HPDE6-E6E7 (cell line): ENCODE results near the gene OBI1.

Experiments
- DNase-seq: peaks from one replicate; pipeline ENCODE4 v3.0.0; 2011; ENCODE audit warnings: missing footprints; ENCODE audit errors: extremely low spot score

Gene OBI1, protein sequence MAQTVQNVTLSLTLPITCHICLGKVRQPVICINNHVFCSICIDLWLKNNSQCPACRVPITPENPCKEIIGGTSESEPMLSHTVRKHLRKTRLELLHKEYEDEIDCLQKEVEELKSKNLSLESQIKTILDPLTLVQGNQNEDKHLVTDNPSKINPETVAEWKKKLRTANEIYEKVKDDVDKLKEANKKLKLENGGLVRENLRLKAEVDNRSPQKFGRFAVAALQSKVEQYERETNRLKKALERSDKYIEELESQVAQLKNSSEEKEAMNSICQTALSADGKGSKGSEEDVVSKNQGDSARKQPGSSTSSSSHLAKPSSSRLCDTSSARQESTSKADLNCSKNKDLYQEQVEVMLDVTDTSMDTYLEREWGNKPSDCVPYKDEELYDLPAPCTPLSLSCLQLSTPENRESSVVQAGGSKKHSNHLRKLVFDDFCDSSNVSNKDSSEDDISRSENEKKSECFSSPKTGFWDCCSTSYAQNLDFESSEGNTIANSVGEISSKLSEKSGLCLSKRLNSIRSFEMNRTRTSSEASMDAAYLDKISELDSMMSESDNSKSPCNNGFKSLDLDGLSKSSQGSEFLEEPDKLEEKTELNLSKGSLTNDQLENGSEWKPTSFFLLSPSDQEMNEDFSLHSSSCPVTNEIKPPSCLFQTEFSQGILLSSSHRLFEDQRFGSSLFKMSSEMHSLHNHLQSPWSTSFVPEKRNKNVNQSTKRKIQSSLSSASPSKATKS

GRCh38 chr13:78658630-78659449 is at the start of gene OBI1:
Gene OBI1, minus strand, starts transcription at chr13:78659155. Its CDS starts 35 bp downstream, at chr13:78659120.
- peak; percentile 82 for DNase-seq

- DNase-seq: no peak
These were observed 42.4 kb upstream of the OBI1 start for GRCh38 chr13:78701383-78701782.

- no peak for DNase-seq
These were observed 41.4 kb upstream of the OBI1 start for GRCh38 chr13:78700121-78700910.

GRCh38 chr13:78689011-78689410 is 30.1 kb upstream of the OBI1 start:
- DNase-seq: no peak

DNA sequence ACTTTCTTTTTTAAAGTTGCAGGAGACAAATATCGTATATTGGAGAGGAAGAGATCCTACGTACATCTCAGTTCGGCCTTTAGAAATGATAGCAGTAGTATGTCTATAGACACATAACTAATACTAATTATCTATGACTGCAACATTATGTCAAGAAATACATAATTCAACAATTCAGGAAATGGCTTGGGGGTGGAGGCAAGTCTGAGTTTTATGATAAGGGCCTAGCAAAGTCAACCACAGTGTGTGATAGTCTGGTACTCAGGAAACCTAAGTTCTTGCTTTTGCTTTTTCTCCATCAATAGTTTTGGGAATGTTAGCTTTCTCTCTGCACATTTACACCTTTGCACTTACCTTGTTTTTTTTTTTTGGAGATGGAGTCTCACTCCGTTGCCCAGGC is 27.5 kb upstream of the OBI1 start:
- DNase-seq: no peak

- no peak for DNase-seq
These were observed 21.8 kb upstream of the OBI1 start for GRCh38 chr13:78680576-78681350.

- no peak for DNase-seq
These were observed 21.2 kb upstream of the OBI1 start for GRCh38 chr13:78680115-78680561.

GRCh38 chr13:78679329-78679728 is 20.4 kb upstream of the OBI1 start:
- no peak for DNase-seq

DNA sequence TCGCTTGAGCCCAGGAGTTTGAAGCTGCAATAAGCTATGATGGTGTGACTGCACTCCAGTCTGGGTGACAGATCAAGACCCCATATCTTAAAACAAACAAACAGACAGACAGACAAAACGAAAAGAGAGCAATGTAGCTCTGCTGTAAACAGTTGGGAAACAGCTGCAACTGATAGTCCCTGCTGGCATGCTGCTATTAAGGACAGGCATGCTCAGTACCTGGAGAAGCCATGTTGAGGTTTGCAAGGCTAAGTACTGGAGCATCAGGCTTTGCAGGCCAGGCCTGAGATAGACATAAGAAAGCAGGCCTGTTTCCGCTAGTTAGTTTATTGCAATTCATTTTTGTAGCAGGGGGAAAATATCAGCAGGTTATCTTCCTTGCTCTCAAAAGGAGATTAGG is 16.2 kb upstream of the OBI1 start:
- no peak for DNase-seq

DNA sequence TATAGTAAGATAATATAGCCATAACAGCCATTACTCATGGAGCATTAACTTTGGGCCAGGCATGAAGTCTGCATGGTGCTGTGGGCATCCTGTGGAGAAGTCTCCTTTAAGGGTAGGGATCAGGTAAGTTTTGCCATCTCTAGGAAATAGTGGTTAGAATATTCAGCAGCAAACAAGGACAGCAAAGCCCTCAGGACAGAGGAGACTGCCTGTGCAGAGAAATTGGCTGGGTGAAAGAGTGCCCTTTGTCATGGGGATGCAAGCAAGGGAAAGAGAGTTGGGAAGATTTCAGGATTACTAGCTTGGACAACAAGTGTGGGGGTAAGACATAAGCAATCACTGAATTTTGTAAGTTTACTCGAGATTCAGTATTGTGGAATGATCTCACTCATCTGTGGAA is 15.7 kb upstream of the OBI1 start:
- no peak for DNase-seq

GRCh38 chr13:78662467-78662866 is 3.5 kb upstream of the OBI1 start:
- no peak for DNase-seq

- no peak for DNase-seq
These were observed 1.5 kb upstream of the OBI1 start for GRCh38 chr13:78660495-78660857.

GRCh38 chr13:78659732-78660494 is 958 bp upstream of the OBI1 start:
- no peak for DNase-seq

- DNase-seq: no peak
These were observed 435 bp upstream of the OBI1 start for GRCh38 chr13:78659450-78659730.

DNA sequence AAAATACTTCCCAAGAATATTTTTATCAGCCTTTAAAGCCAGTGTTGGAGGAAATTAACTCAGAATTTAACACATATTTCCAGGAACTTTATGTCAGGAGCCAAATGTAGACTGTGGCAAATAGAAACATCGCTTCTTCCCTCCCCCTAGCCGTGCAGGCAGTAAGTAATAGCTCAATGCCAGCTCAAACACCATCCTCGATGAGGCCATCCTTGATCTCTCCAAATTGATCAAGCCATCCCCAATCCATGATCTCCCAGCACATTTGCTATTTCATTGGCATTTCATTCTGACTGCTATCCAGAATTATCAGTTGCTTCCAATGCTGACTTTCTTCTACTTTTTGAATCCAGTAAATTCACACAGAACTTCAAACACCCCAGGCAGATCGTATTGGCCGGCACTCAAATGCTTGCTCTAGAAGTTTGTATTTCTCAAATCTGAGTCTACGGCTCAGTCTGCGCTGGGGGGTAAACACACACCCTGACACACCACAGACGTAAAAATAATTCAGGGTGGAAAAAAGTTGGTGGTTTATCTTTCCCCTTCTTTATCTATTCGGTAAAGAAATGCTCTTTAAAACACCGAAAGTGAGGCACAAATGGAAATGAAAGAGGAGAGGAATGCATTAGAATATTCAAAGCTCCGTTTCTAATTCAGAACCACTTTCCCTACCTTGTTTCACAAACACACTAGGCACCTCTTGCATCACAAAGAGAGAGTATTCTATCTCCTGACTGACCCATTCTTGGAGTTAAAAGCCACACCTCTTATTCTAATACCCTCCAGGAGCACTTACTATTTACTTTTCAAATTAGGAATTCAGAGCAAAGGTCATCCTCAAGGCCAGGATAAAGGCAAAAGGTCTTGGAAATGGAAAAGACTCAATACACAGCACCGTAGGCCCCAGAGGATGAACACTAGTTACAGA is 991 bp downstream of the OBI1 start:
- DNase-seq: peak; percentile 29

GRCh38 chr13:78655906-78656305 is 3.0 kb downstream of the OBI1 start:
- no peak for DNase-seq

- DNase-seq: no peak
These were observed 3.9 kb downstream of the OBI1 start for GRCh38 chr13:78655007-78655406.

- DNase-seq: no peak
These were observed 6.3 kb downstream of the OBI1 start for GRCh38 chr13:78652651-78653050.

DNA sequence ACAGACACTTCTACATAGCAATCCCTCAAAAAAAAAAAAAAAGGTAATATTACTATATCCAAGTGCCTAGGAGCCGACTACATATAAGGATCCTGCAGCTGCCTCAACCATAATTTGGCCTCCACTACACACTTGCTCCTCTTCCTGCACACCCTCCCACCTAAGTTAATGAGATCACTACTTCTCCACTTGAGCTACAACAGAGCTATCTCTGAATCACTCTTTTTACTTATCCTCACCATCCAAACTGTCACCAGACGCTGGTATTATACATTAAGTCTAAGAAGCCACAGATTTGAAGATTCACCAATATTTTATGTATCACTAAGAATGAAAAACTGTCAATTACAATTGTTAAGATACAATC is 8.3 kb downstream of the OBI1 start:
- DNase-seq: no peak
